GM12878 (cell line): Measurements from ENCODE around the gene SRC. TPM values are rescaled to one million over a fixed set of nuclear protein-coding genes. Genes with fewer than 3 reads are reported as not detected.

Source experiments
- ATAC-seq: fragments of 200-7000 bp; cut with Tn5 transposase; 3 replicates; pipeline ENCODE4 v1.9.1; 2020; ENCODE audit warnings: mild to moderate bottlenecking, moderate library complexity
- BruUV-seq: library from RNA; stranded (reverse); fragments of 400-500 nt; replicated peaks from 2 replicates; lab custom pipeline; 2021; lab: Mats Ljungman, UMichigan
- CTCF ChIA-PET: fragments of 300-600 bp; sonication (Branson Sonifier 250); formaldehyde crosslinking; extraction: SDS; loops from one replicate; lab custom pipeline; 2021; ENCODE audit warnings: inconsistent platforms; lab: Yijun Ruan, JAX
- POLR2A ChIA-PET: fragments of 350-600 bp; formaldehyde crosslinking; extraction: SDS; loops from one replicate; lab custom pipeline; 2021; ENCODE audit warnings: inconsistent platforms; lab: Charles Lee
- RAD21 ChIA-PET: fragments of 300-600 bp; sonication (Branson Sonifier 250); formaldehyde crosslinking; loops from one replicate; lab custom pipeline; 2023; ENCODE audit warnings: antibody characterized with exemption; ENCODE audit not compliant: unreplicated experiment; lab: Charles Lee
- SMC1A ChIA-PET: fragments of 300-600 bp; sonication (Branson Sonifier 250); formaldehyde crosslinking; loops from one replicate; lab custom pipeline; 2023; ENCODE audit not compliant: unreplicated experiment, uncharacterized antibody; lab: Charles Lee
- DNase-seq: peaks from one replicate; pipeline ENCODE4 v3.0.0-alpha.2; 2011; ENCODE audit warnings: low read depth, low spot score
- FAIRE-seq: peaks from 3 replicates; lab custom pipeline; 2011; peaks lifted over from hg19 to GRCh38; lab: Jason Lieb, UNC
- H2AFZ ChIP-seq: 2 replicates; pipeline ENCODE4 v1.6.0; 2011; ENCODE audit warnings: low read depth, low read length, control low read depth; ENCODE audit not compliant: control insufficient read depth
- H3K27ac ChIP-seq: 2 replicates; pipeline ENCODE4 v1.5.1; 2011; ENCODE audit warnings: control low read depth; ENCODE audit not compliant: control insufficient read depth, insufficient read depth
- H3K27me3 ChIP-seq, 2 experiments: replicated peaks in 1 of 2; 2 replicates each; pipeline versions ENCODE4 v1.6.0 to v1.6.1; 2011; ENCODE audit warnings: low read length in 1 of 2; ENCODE audit not compliant: control insufficient read depth in 2 of 2, insufficient read depth in 2 of 2
- H3K36me3 ChIP-seq, 2 experiments: 2 replicates each; pipeline ENCODE4 v1.5.1; 2011; ENCODE audit warnings: low read length in 1 of 2; ENCODE audit not compliant: control insufficient read depth in 2 of 2, insufficient read depth in 2 of 2
- H3K4me1 ChIP-seq: 2 replicates; pipeline ENCODE4 v1.6.1; 2011; ENCODE audit warnings: mild to moderate bottlenecking, low read length, moderate library complexity, mixed read lengths; ENCODE audit not compliant: control insufficient read depth, insufficient read depth
- H3K4me2 ChIP-seq: 2 replicates; pipeline ENCODE4 v1.6.0; 2011; ENCODE audit warnings: control low read depth; ENCODE audit not compliant: control insufficient read depth, insufficient read depth
- H3K4me3 ChIP-seq: fragments of 200-600 bp; sonication (generic); 2 replicates; pipeline ENCODE4 v1.5.1; 2016
- H3K79me2 ChIP-seq: 2 replicates; pipeline ENCODE4 v1.6.0; 2011; ENCODE audit warnings: low read length; ENCODE audit not compliant: control insufficient read depth, insufficient read depth
- H3K9ac ChIP-seq: 2 replicates; pipeline ENCODE4 v1.8.0; 2011; ENCODE audit warnings: low read length, control low read depth, mixed read lengths; ENCODE audit not compliant: control insufficient read depth, insufficient read depth
- H3K9me3 ChIP-seq: replicated peaks from 3 replicates; pipeline ENCODE4 v1.5.1; 2011; ENCODE audit warnings: mild to moderate bottlenecking, low read length; ENCODE audit not compliant: control insufficient read depth, insufficient read depth
- H4K20me1 ChIP-seq: 2 replicates; pipeline ENCODE4 v1.6.0; 2011; ENCODE audit not compliant: control insufficient read depth, insufficient read depth
- ATF7 ChIP-seq: fragments of 450-650 bp; IDR thresholded peaks from 2 replicates; pipeline ENCODE4 v1.6.1; 2016; ENCODE audit warnings: low read depth, mild to moderate bottlenecking
- BRCA1 ChIP-seq: IDR thresholded peaks from 2 replicates; pipeline ENCODE4 v1.6.1; 2011; ENCODE audit warnings: low read depth, low read length, improper control_type of control experiment
- CREM ChIP-seq: IDR thresholded peaks from 2 replicates; pipeline ENCODE4 v1.6.1; 2014; ENCODE audit warnings: antibody characterized with exemption, low read depth
- DPF2 ChIP-seq: fragments of 450-650 bp; IDR thresholded peaks from 2 replicates; pipeline ENCODE4 v1.6.1; 2017; ENCODE audit warnings: mild to moderate bottlenecking
- EZH2 ChIP-seq: IDR thresholded peaks from 2 replicates; pipeline ENCODE4 v1.6.1; 2012; ENCODE audit warnings: low read depth, mild to moderate bottlenecking, control low read depth, inconsistent platforms, low read length, borderline replicate concordance; ENCODE audit not compliant: control insufficient read depth
- IKZF1 ChIP-seq: fragments of 450-650 bp; conservative IDR thresholded peaks from 2 replicates; pipeline ENCODE4 v1.6.1; 2017; ENCODE audit warnings: antibody characterized with exemption, mild to moderate bottlenecking
- NBN ChIP-seq: fragments of 450-650 bp; IDR thresholded peaks from 2 replicates; pipeline ENCODE4 v1.6.1; 2016
- RAD21 ChIP-seq: IDR thresholded peaks from 2 replicates; pipeline ENCODE4 v1.6.1; 2011; ENCODE audit warnings: mild to moderate bottlenecking, low read depth, low read length, moderate library complexity; ENCODE audit not compliant: insufficient read depth
- RCOR1 ChIP-seq: conservative IDR thresholded peaks from 2 replicates; pipeline ENCODE4 v1.6.1; 2012; ENCODE audit warnings: low read depth, low read length, improper control_type of control experiment
- RUNX3 ChIP-seq: IDR thresholded peaks from 2 replicates; pipeline ENCODE4 v1.6.1; 2012; ENCODE audit warnings: low read length, inconsistent platforms
- USF2 ChIP-seq: IDR thresholded peaks from 2 replicates; pipeline ENCODE4 v1.6.1; 2011; ENCODE audit warnings: low read depth, low read length, improper control_type of control experiment, borderline replicate concordance
- WGBS: methylation state at CpG from one replicate; pipeline ENCODE4 v1.1.6; 2016; ENCODE audit warnings: low lambda C conversion rate; ENCODE audit not compliant: insufficient replicate concordance, insufficient coverage; ENCODE audit errors: missing lambda C conversion rate; 5-methylcytosine and 5-hydroxymethylcytosine counted together
- in situ Hi-C: fragments of 300-500 bp; cut with MboI; formaldehyde crosslinking; loops from 9 replicates; pipeline ENCODE4 v1.14.3; 2018; ENCODE audit warnings: mixed read lengths
- intact Hi-C: fragments of 100-400 bp; cut with micrococcal nuclease; formaldehyde crosslinking; loops from one replicate; pipeline ENCODE4 v1.14.2; 2022; ENCODE audit not compliant: unreplicated experiment
- polyA plus RNA-seq, 11 experiments: library from polyadenylated mRNA; depleted of rRNA in 4 of 11; unstranded in 6 of 11; stranded (reverse) in 5 of 11; fragments of >200 nt; fragmentation: Nextera tagmentation in 4 of 11; fragmentation: Illumina TruSeq in 1 of 11; extraction: Ambion mirVana in 4 of 11; extraction: Trizol in 1 of 11; gene quantifications; 1 replicate in 1 of 11; 2 replicates in 10 of 11; pipeline versions ENCODE4 v1.2.1 to v1.2.3, GENCODE V29; 2011 to 2016; ENCODE audit warnings: inconsistent platforms in 2 of 11, missing spikeins in 2 of 11, low read depth in 1 of 11
- total RNA-seq, 4 experiments: library from RNA; depleted of rRNA in 3 of 4; stranded (reverse); fragments of >200 nt in 3 of 4; fragmentation: Illumina TruSeq in 1 of 4; extraction: Trizol in 1 of 4; gene quantifications; 2 replicates each; pipeline versions ENCODE4 v1.2.1 to v1.2.3, GENCODE V29; 2013 to 2021

SRC gene
- total and polyA plus RNA-seq, 10 of the 15 experiments (the other 5 are each of a cell fraction or from before 2014, with no cell fraction given), result 0.60 to 71.3 (median 27.2) TPM

- WGBS, result 92% methylated on average over 17 of the region's 17 CpGs
- BruUV-seq, result no TSS peak
- Histone ChIP-seq H3K9me3 (no peaks in the 10 kb centered on the region), H3K36me3 (peaks cover 20 to 61% of the 10 kb centered on the region in 2 experiments)
- POLR2A ChIA-PET, result interaction anchor here (0.6 to 1.0 kb wide), 3 partner anchors 96 to 146 kb away, joined by 3 to 6 read pairs (median 4); no protein-coding TSS in a partner anchor
- SMC1A ChIA-PET, result interaction anchor here (0.9 to 5.9 kb wide), 7 partner anchors 28 to 190 kb away, joined by 3 to 37 read pairs (median 5); no protein-coding TSS in a partner anchor
- DNase-seq (no peak), ATAC-seq (no peak)
- intact Hi-C loops, result no loop called here
- TF ChIP-seq USF2, result no peak
- no peak for TF ChIP-seq BRCA1
- TF ChIP-seq RCOR1, result no peak
- TF ChIP-seq RAD21, result no peak
- no peak for TF ChIP-seq DPF2
- TF ChIP-seq CREM, result no peak
- TF ChIP-seq RUNX3, result no peak
- TF ChIP-seq NBN, result no peak
- TF ChIP-seq EZH2, result no peak
- TF ChIP-seq IKZF1, result no peak
- no peak for TF ChIP-seq ATF7
- TF ChIP-seq, all 136 proteins: peak for 0
- peak overlapping the region; percentile 54; the same call in 1 of the 2 replicates for H3K27ac ChIP-seq
- in situ Hi-C loops, result no loop called here
- no peaks in the 10 kb centered on the region for H3K27me3 ChIP-seq
- no peak for FAIRE-seq
- no peaks in the 10 kb centered on the region for H4K20me1 ChIP-seq
- H3K79me2 ChIP-seq, result peaks cover 13% of the 10 kb centered on the region
- ChIA-PET RAD21 (interaction anchor here (0.7 to 5.2 kb wide), 7 partner anchors 37 to 114 kb away, joined by 3 to 28 read pairs (median 4); no protein-coding TSS in a partner anchor), CTCF (interaction anchor here (0.7 to 5.3 kb wide), 13 partner anchors 10 to 190 kb away, joined by 3 to 44 read pairs (median 5); partner anchors contain the start of gene MANBAL)
- no peak overlapping the region for H3K4me3 ChIP-seq
- no peak overlapping the region for H2AFZ ChIP-seq
- H3K4me1 ChIP-seq, result peaks cover 33% of the 10 kb centered on the region
- H3K4me2 ChIP-seq, result 0 out of 2 replicates have a peak overlapping the region, but pooled peaks have one; percentile 52
- no peak overlapping the region for H3K9ac ChIP-seq
These were observed 39.2 kb downstream of the SRC start for GRCh38 chr20:37385176-37385575.
